Calu3 (cell line): ENCODE measurements around the gene BIRC6. TPM values are rescaled to one million over a fixed set of nuclear protein-coding genes. Genes with fewer than 3 reads are reported as not detected.

Experiments used
- BruUV-seq: library from RNA; stranded (reverse); fragments of 400-500 nt; replicated peaks from 2 replicates; lab custom pipeline; 2021; lab: Mats Ljungman, UMichigan
- CTCF ChIA-PET: fragments of 300-600 bp; sonication (Branson Sonifier 250); formaldehyde crosslinking; loops from one replicate; lab custom pipeline; 2022; ENCODE audit warnings: antibody characterized with exemption; lab: Charles Lee
- DNase-seq: peaks from one replicate; pipeline ENCODE4 v3.0.0; 2022
- H3K27ac Mint-ChIP-seq: one replicate; pipeline ENCODE4 v1.8.0; 2022; ENCODE audit warnings: mixed read lengths; ENCODE audit not compliant: unreplicated experiment
- H3K27me3 Mint-ChIP-seq: one replicate; pipeline ENCODE4 v1.8.0; 2022; ENCODE audit warnings: mixed read lengths; ENCODE audit not compliant: unreplicated experiment
- H3K36me3 Mint-ChIP-seq: one replicate; pipeline ENCODE4 v1.8.0; 2022; ENCODE audit warnings: mild to moderate bottlenecking, moderate library complexity, mixed read lengths; ENCODE audit not compliant: insufficient read depth, unreplicated experiment
- H3K4me1 Mint-ChIP-seq: one replicate; pipeline ENCODE4 v1.8.0; 2022; ENCODE audit warnings: mild to moderate bottlenecking, low read depth, mixed read lengths; ENCODE audit not compliant: unreplicated experiment
- H3K4me3 Mint-ChIP-seq: one replicate; pipeline ENCODE4 v1.8.0; 2022; ENCODE audit warnings: mild to moderate bottlenecking, low read depth, moderate library complexity, mixed read lengths; ENCODE audit not compliant: unreplicated experiment
- H3K9me3 Mint-ChIP-seq: one replicate; pipeline ENCODE4 v1.8.0; 2022; ENCODE audit warnings: low read depth, mixed read lengths; ENCODE audit not compliant: unreplicated experiment
- intact Hi-C: fragments of 100-400 bp; cut with micrococcal nuclease; formaldehyde crosslinking; loops from one replicate; pipeline ENCODE4 v1.10.0; 2022; ENCODE audit not compliant: unreplicated experiment
- total RNA-seq: library from RNA; stranded (reverse); gene quantifications from 2 replicates; pipeline ENCODE4 v1.2.3, GENCODE V29; 2022
- TF ChIP-seq, protein P1 (sequence below): fragments of 200-600 bp; IDR thresholded peaks from one replicate; pipeline ENCODE4 v1.8.0; 2022; ENCODE audit warnings: antibody characterized with exemption; ENCODE audit not compliant: unreplicated experiment

Gene BIRC6
- total RNA-seq, 1 experiment from 2014 or later: 91.0 TPM

DNA sequence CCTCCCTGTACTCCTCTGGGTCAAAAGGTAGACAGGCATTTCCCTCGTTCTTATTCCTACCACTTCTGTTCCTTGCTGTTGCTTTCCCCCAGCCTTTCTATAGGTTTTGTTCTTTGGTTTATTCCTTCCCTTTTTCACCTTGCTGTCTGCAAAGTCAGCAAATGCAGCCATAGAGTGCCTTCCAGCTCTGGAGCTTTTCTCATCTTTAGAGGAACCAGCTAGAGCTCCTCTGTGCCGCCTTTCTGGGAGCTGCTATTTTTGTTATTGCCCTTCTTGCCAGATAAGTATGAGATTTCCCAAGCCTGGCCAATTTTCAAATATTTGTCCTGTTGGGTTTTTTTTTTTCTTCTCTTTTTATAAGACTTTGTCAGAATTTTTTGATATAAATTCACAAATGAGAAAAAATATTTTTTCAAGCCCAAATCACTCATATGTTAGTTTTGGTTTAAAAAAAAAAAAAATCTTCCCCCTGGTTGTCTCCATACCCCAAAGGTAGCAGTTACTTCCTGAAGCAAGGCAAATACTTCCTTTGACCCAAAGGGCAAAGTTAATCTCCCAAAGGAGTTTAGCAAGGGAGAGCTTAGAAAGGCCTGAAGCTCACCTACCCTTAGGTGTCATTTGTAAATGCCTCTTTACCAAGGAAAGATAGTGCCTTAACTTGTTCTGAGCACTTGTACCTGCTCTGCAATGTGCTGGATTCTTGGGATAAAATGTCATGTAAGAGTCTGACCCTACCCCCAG, 265.9 kb downstream of the BIRC6 start:
- intact Hi-C loops: no loop called here
- Mint-ChIP-seq H3K27me3 (no peaks in the 10 kb centered on the region), H3K4me3 (no peak overlapping the region), H3K9me3 (no peaks in the 10 kb centered on the region), H3K36me3 (peaks cover 37% of the 10 kb centered on the region), H3K4me1 (peaks cover 8% of the 10 kb centered on the region), H3K27ac (no peak overlapping the region)
- CTCF ChIA-PET: interaction anchor here (0.7 kb wide), 1 partner anchor 411 kb away, joined by 4 read pairs; no protein-coding TSS in a partner anchor
- no TSS peak for BruUV-seq
- TF ChIP-seq, protein P1, sequence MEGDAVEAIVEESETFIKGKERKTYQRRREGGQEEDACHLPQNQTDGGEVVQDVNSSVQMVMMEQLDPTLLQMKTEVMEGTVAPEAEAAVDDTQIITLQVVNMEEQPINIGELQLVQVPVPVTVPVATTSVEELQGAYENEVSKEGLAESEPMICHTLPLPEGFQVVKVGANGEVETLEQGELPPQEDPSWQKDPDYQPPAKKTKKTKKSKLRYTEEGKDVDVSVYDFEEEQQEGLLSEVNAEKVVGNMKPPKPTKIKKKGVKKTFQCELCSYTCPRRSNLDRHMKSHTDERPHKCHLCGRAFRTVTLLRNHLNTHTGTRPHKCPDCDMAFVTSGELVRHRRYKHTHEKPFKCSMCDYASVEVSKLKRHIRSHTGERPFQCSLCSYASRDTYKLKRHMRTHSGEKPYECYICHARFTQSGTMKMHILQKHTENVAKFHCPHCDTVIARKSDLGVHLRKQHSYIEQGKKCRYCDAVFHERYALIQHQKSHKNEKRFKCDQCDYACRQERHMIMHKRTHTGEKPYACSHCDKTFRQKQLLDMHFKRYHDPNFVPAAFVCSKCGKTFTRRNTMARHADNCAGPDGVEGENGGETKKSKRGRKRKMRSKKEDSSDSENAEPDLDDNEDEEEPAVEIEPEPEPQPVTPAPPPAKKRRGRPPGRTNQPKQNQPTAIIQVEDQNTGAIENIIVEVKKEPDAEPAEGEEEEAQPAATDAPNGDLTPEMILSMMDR: no peak
- DNase-seq: no peak

DNA sequence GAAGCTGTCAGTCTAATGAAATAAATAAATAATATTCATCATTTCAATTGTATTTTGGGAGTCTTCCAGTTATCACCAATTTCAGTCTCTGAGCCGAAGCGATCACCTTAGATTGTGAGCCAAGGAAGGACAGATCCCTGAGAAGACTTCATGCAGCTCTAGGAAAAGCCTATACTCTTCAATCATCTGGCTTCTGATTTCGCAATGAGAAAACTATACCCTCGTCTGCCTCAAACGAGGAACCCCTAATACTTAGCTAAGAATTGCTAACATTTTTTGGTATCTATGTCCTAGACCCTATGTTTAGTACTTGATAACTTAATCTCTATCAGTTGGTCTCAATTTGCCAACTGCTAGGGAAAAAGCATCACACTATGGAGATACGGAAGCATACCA, 266.5 kb downstream of the BIRC6 start:
- TF ChIP-seq, protein P1: no peak
- CTCF ChIA-PET: no interaction called here
- Mint-ChIP-seq H3K27ac (no peak overlapping the region), H3K27me3 (no peaks in the 10 kb centered on the region), H3K4me1 (peaks cover 12% of the 10 kb centered on the region), H3K4me3 (no peak overlapping the region), H3K36me3 (peaks cover 42% of the 10 kb centered on the region), H3K9me3 (no peaks in the 10 kb centered on the region)
- intact Hi-C loops: no loop called here
- no peak for DNase-seq
- no TSS peak for BruUV-seq

DNA sequence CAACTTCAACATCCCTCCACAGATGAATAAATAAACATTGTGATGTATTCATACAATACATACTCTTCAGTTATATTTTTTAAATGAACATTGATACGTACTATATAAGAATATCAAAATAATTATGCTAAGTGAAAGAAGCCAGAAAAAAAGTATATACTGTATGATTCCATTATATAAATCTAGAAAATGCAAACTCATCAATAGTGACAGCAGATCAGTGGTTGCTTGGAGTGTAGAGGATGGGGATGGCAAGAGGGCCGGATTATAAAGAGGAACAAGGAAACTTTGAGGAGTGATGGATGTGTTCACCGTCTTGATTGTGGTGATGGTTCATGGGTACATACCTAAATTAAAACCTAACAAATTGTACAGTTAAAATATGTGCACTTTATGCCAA, 268.0 kb downstream of the BIRC6 start:
- DNase-seq: no peak
- CTCF ChIA-PET: no interaction called here
- Mint-ChIP-seq H3K36me3 (peaks cover 40% of the 10 kb centered on the region), H3K27me3 (no peaks in the 10 kb centered on the region), H3K4me3 (no peak overlapping the region), H3K4me1 (peaks cover 12% of the 10 kb centered on the region), H3K27ac (no peak overlapping the region), H3K9me3 (no peaks in the 10 kb centered on the region)
- BruUV-seq: no TSS peak
- intact Hi-C loops: no loop called here
- TF ChIP-seq, protein P1: no peak

DNA sequence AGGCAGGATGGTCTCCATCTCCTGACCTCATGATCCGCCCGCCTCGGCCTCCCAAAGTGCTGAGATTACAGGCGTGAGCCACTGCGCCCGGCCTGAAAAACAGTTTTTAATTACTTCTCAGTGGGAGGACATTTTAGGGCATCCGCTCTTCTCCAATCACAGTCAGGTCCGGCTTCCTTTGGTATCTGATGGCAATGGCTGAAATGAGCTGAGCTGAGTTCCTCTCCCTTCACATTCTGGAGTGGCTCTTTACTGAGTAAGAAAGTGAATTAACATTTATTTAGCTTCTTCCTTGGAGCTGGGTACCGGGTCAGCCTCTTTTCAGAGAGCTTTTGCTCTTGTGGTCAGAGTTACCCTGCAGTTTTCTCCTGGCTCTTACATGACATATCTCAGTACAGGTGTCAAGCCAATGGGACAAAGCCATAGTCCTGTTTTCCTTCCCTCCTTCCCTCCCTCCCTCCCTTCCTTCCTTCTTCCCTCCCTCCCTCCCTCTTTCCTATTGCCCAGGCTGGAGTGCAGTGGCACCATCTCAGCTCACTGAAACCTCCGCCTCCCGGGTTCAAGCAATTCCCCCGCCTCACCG, 269.9 kb downstream of the BIRC6 start:
- Mint-ChIP-seq H3K9me3 (no peaks in the 10 kb centered on the region), H3K27ac (no peak overlapping the region), H3K27me3 (no peaks in the 10 kb centered on the region), H3K36me3 (peaks cover 43% of the 10 kb centered on the region), H3K4me1 (peaks cover 12% of the 10 kb centered on the region), H3K4me3 (peak overlapping the region; percentile 84)
- no peak for DNase-seq
- BruUV-seq: no TSS peak
- TF ChIP-seq, protein P1: no peak
- intact Hi-C loops: no loop called here
- CTCF ChIA-PET: interaction anchor here (0.5 kb wide), 1 partner anchor 23 kb away, joined by 4 read pairs; no protein-coding TSS in a partner anchor
